Ishikawa (cell line): ENCODE results near the gene VEPH1.

ENCODE experiments used
- CEBPB ChIP-seq: IDR thresholded peaks from 2 replicates; pipeline ENCODE4 v1.6.1; 2012
- CREB1 ChIP-seq: IDR thresholded peaks from 2 replicates; pipeline ENCODE4 v1.6.1; 2012; ENCODE audit warnings: low read depth
- EGR1 ChIP-seq: IDR thresholded peaks from 2 replicates; pipeline ENCODE4 v1.6.1; 2012
- EP300 ChIP-seq: IDR thresholded peaks from 2 replicates; pipeline ENCODE4 v1.6.1; 2012; ENCODE audit warnings: borderline replicate concordance
- FOXM1 ChIP-seq: IDR thresholded peaks from 2 replicates; pipeline ENCODE4 v1.6.1; 2012; ENCODE audit warnings: low read depth, borderline replicate concordance
- MAX ChIP-seq: IDR thresholded peaks from 2 replicates; pipeline ENCODE4 v1.6.1; 2012
- NFIC ChIP-seq: IDR thresholded peaks from 2 replicates; pipeline ENCODE4 v1.6.1; 2012
- RAD21 ChIP-seq: IDR thresholded peaks from 2 replicates; pipeline ENCODE4 v1.6.1; 2012; ENCODE audit warnings: low read depth
- TAF1 ChIP-seq: IDR thresholded peaks from 2 replicates; pipeline ENCODE4 v1.6.1; 2012; ENCODE audit warnings: low read depth, mild to moderate bottlenecking
- TCF12 ChIP-seq: IDR thresholded peaks from 2 replicates; pipeline ENCODE4 v1.6.1; 2012; ENCODE audit warnings: low read depth
- TEAD4 ChIP-seq: IDR thresholded peaks from 2 replicates; pipeline ENCODE4 v1.6.1; 2012
- YY1 ChIP-seq: IDR thresholded peaks from 2 replicates; pipeline ENCODE4 v1.6.1; 2012; ENCODE audit warnings: low read depth
- ZBTB7A ChIP-seq: IDR thresholded peaks from 2 replicates; pipeline ENCODE4 v1.6.1; 2012; ENCODE audit warnings: low read depth
- TF ChIP-seq, protein P1 (sequence below): IDR thresholded peaks from 2 replicates; pipeline ENCODE4 v1.6.1; 2012; ENCODE audit warnings: low read depth, mild to moderate bottlenecking
- TF ChIP-seq, protein P2 (sequence below): IDR thresholded peaks from 2 replicates; pipeline ENCODE4 v1.6.1; 2012

The VEPH1 gene

GRCh38 chr3:157475921-157476414 lies 27.2 kb downstream of the VEPH1 start:
- no peak for TF ChIP-seq MAX
- TF ChIP-seq YY1, result no peak
- no peak for TF ChIP-seq EGR1
- no peak for TF ChIP-seq RAD21
- TF ChIP-seq TEAD4, result no peak
- TF ChIP-seq CREB1, result no peak
- no peak for TF ChIP-seq TCF12
- TF ChIP-seq NFIC, result no peak
- TF ChIP-seq EP300, result no peak
- TF ChIP-seq, protein P1, sequence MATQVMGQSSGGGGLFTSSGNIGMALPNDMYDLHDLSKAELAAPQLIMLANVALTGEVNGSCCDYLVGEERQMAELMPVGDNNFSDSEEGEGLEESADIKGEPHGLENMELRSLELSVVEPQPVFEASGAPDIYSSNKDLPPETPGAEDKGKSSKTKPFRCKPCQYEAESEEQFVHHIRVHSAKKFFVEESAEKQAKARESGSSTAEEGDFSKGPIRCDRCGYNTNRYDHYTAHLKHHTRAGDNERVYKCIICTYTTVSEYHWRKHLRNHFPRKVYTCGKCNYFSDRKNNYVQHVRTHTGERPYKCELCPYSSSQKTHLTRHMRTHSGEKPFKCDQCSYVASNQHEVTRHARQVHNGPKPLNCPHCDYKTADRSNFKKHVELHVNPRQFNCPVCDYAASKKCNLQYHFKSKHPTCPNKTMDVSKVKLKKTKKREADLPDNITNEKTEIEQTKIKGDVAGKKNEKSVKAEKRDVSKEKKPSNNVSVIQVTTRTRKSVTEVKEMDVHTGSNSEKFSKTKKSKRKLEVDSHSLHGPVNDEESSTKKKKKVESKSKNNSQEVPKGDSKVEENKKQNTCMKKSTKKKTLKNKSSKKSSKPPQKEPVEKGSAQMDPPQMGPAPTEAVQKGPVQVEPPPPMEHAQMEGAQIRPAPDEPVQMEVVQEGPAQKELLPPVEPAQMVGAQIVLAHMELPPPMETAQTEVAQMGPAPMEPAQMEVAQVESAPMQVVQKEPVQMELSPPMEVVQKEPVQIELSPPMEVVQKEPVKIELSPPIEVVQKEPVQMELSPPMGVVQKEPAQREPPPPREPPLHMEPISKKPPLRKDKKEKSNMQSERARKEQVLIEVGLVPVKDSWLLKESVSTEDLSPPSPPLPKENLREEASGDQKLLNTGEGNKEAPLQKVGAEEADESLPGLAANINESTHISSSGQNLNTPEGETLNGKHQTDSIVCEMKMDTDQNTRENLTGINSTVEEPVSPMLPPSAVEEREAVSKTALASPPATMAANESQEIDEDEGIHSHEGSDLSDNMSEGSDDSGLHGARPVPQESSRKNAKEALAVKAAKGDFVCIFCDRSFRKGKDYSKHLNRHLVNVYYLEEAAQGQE, result no peak
- no peak for TF ChIP-seq FOXM1
- no peak for TF ChIP-seq ZBTB7A
- TF ChIP-seq, protein P2, sequence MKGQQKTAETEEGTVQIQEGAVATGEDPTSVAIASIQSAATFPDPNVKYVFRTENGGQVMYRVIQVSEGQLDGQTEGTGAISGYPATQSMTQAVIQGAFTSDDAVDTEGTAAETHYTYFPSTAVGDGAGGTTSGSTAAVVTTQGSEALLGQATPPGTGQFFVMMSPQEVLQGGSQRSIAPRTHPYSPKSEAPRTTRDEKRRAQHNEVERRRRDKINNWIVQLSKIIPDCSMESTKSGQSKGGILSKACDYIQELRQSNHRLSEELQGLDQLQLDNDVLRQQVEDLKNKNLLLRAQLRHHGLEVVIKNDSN, result no peak
- no peak for TF ChIP-seq TAF1
- no peak for TF ChIP-seq CEBPB

DNA sequence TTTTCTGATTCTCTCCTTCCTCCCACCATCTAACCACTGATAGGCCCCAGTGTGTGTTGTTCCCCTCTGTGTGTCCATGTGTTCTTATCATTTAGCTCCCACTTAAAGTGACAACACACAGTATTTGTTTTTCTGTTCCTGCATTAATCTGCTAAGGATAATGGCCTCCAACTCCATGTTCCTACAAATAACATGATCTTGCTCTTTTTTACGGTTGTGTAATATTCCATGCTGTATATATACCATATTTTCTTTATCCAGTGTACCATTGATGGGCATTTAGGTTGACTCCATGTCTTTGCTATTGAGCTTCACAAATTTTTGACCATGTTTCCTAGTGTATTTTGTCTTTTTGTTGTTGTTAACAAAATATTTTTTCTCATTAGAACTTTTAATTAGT lies 30.6 kb downstream of the VEPH1 start:
- TF ChIP-seq, protein P2, result no peak
- TF ChIP-seq FOXM1, result no peak
- TF ChIP-seq, protein P1, result no peak
- no peak for TF ChIP-seq TEAD4
- TF ChIP-seq ZBTB7A, result no peak
- TF ChIP-seq CEBPB, result no peak
- no peak for TF ChIP-seq TCF12

GRCh38 chr3:157471064-157471463 lies 32.2 kb downstream of the VEPH1 start:
- TF ChIP-seq TEAD4 (no peak), RAD21 (no peak), TCF12 (no peak)
- TF ChIP-seq, protein P1, result no peak

DNA sequence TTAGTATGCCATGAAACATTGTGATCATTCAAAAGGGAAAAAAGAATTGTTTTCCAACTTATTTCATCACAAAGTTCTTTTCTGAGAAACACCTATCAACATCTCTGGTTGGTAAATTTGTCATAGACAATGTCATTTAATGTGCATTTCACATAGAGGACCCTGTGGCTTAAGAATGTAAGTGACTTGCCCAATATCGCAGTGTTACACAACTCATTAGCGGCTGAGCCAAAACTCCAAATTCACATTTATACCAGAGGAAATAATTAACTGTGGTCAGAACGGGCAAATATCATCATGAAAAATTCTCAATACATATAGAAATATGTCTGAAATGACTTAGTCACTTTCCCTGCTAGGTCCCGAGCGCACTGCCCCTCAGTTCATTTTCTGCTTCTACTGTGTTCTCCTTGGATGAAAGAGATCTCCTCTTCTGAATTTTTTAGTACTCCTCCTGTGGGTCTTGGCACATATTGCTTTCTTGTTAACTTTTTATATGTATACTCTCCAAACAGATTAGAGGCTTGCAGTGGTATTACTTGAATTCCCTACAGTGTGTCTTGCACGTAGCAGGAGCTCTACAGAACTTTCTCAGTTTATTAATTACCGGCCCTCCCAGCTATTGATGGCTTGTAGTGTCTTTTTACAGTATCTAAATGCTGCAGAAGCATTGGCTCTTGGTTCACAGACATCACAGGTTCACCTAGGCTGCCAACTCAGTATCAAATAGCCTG lies 33.5 kb downstream of the VEPH1 start:
- no peak for TF ChIP-seq CEBPB
- TF ChIP-seq EGR1, result no peak
- no peak for TF ChIP-seq FOXM1
- TF ChIP-seq, protein P1, result no peak
- no peak for TF ChIP-seq YY1
- no peak for TF ChIP-seq CREB1
- no peak for TF ChIP-seq TCF12
- TF ChIP-seq MAX, result no peak
- TF ChIP-seq, protein P2, result no peak
- no peak for TF ChIP-seq NFIC
- no peak for TF ChIP-seq EP300
